Transverse colon (tissue), 4 donors: ENCODE data around the gene MAFB. TPM values are rescaled to one million over a fixed set of nuclear protein-coding genes. Genes with fewer than 3 reads are reported as not detected.

Experiments used
- DNase-seq: peaks from one replicate; pipeline ENCODE4 v3.0.0-alpha.2; 2019
- H3K27ac ChIP-seq, 4 donors: fragments of 200-600 bp; sonication (generic); 2 replicates each; pipeline ENCODE4 v1.5.1; 2016 to 2018; ENCODE audit warnings: inconsistent platforms in 4 of 4
- H3K27me3 ChIP-seq: fragments of 200-600 bp; sonication (generic); 2 replicates; pipeline ENCODE4 v1.5.1; 2017; ENCODE audit warnings: inconsistent platforms
- H3K36me3 ChIP-seq, 4 donors: fragments of 200-600 bp; sonication (generic); 2 replicates each; pipeline ENCODE4 v1.5.1; 2017 to 2019; ENCODE audit warnings: inconsistent platforms in 4 of 4
- H3K4me1 ChIP-seq, 4 donors: fragments of 200-600 bp; sonication (generic); 2 replicates each; pipeline ENCODE4 v1.5.1; 2017 to 2020; ENCODE audit warnings: inconsistent platforms in 4 of 4
- H3K4me3 ChIP-seq, 4 donors: fragments of 200-600 bp; sonication (generic); 1 replicate in 1 of 4; 2 replicates in 3 of 4; pipeline versions ENCODE4 v1.5.1 to v1.6.1; 2017 to 2019; ENCODE audit warnings: inconsistent platforms in 4 of 4
- H3K9me3 ChIP-seq, 2 donors: fragments of 200-600 bp; sonication (generic); 2 replicates each; pipeline ENCODE4 v1.5.1; 2017 to 2019; ENCODE audit warnings: inconsistent platforms in 2 of 2
- CTCF ChIP-seq, 5 experiments: fragments of 200-600 bp in 3 of 5; fragments of 450-650 bp in 2 of 5; sonication (generic) in 3 of 5; IDR thresholded peaks; 1 replicate in 2 of 5; 2 replicates in 3 of 5; pipeline ENCODE4 v1.5.1; 2016 to 2017; ENCODE audit warnings: antibody characterized with exemption in 5 of 5, inconsistent platforms in 3 of 5, mild to moderate bottlenecking in 2 of 5, moderate library complexity in 1 of 5
- EP300 ChIP-seq: sonication (generic); formaldehyde crosslinking; IDR thresholded peaks from one replicate; pipeline ENCODE4 v1.6.1; 2017; ENCODE audit warnings: antibody characterized with exemption, low read depth
- POLR2A ChIP-seq: fragments of 450-650 bp; IDR thresholded peaks from one replicate; pipeline ENCODE4 v1.6.1; 2016; ENCODE audit warnings: antibody characterized with exemption, mild to moderate bottlenecking, moderate library complexity
- POLR2AphosphoS5 ChIP-seq, 3 donors: sonication (generic); formaldehyde crosslinking; IDR thresholded peaks; one replicate each; pipeline ENCODE4 v1.6.1; 2016; ENCODE audit warnings: antibody characterized with exemption in 3 of 3
- WGBS, 2 donors: methylation state at CpG; one replicate each; pipeline ENCODE4 v1.1.5; 2018; ENCODE audit warnings: low coverage in 1 of 2; 5-methylcytosine and 5-hydroxymethylcytosine counted together
- in situ Hi-C, 4 donors: fragments of 200-750 bp; cut with MboI; loops; one replicate each; pipeline versions ENCODE4 v1.15.0 to v1.15.1; 2017; ENCODE audit warnings: low sequenced_read_pairs in 3 of 4, low pct_ligation_motif_present in 1 of 4, low pct_unique_long_range_greater_than_20kb in 1 of 4
- intact Hi-C: fragments of 100-400 bp; cut with DNase I; formaldehyde crosslinking; loops from one replicate; pipeline ENCODE4 v1.15.1; 2023; ENCODE audit warnings: low total_unique reads
- total RNA-seq, 4 donors: library from RNA; depleted of rRNA; stranded (reverse); fragments of >200 nt; gene quantifications; one replicate each; pipeline ENCODE4 v1.1.0, GENCODE V29; 2016

MAFB gene
- total RNA-seq, 4 donors from 2014 or later: 12.2 to 74.4 (median 22.7) TPM

- in situ Hi-C loops: no loop called here
- Histone ChIP-seq H3K36me3 (no peaks in the 10 kb centered on the region), H3K27me3 (no peaks in the 10 kb centered on the region), H3K27ac (no peak overlapping the region), H3K4me3 (no peak overlapping the region), H3K9me3 (no peaks in the 10 kb centered on the region), H3K4me1 (no peaks in the 10 kb centered on the region)
- intact Hi-C loops: no loop called here
- DNase-seq: no peak
- no peak for TF ChIP-seq EP300
- 84% methylated on average over 2 of the region's 2 CpGs; no CpG with 5 or more reads in 1 of the 2 donors for WGBS, 2 donors
Measured at GRCh38 chr20:40638414-40638813, 50.6 kb downstream of the MAFB start.

- H3K4me3 ChIP-seq: no peak overlapping the region
- TF ChIP-seq EP300 (no peak), CTCF (IDR thresholded peaks at IDR 0.05) (no peak), POLR2AphosphoS5 (IDR thresholded peaks at IDR 0.05) (no peak), POLR2A (no peak)
- no peaks in the 10 kb centered on the region for H3K27me3 ChIP-seq
- intact Hi-C loops (no loop called here), in situ Hi-C loops (no loop called here)
- H3K4me1 ChIP-seq: no peaks in the 10 kb centered on the region
- 70 to 93% methylated on average over 2 to 3 of the region's 3 CpGs for WGBS, 2 donors
- H3K27ac ChIP-seq: no peak overlapping the region
- H3K36me3 ChIP-seq: no peaks in the 10 kb centered on the region
- no peaks in the 10 kb centered on the region for H3K9me3 ChIP-seq
- no peak for DNase-seq
Measured at GRCh38 chr20:40637176-40637575, 51.9 kb downstream of the MAFB start.

- no peaks in the 10 kb centered on the region for H3K4me1 ChIP-seq
- H3K27ac ChIP-seq: no peak overlapping the region
- TF ChIP-seq EP300: no peak
- TF ChIP-seq POLR2AphosphoS5 (IDR thresholded peaks at IDR 0.05): no peak
- TF ChIP-seq POLR2A: no peak
- 97% methylated on average over 2 of the region's 2 CpGs; no CpG with 5 or more reads in 1 of the 2 donors for WGBS, 2 donors
- H3K36me3 ChIP-seq: no peaks in the 10 kb centered on the region
- no peaks in the 10 kb centered on the region for H3K9me3 ChIP-seq
- H3K4me3 ChIP-seq: no peak overlapping the region
- in situ Hi-C loops: no loop called here
- DNase-seq: no peak
- H3K27me3 ChIP-seq: no peaks in the 10 kb centered on the region
- intact Hi-C loops: no loop called here
Measured at GRCh38 chr20:40636486-40636885, 52.5 kb downstream of the MAFB start.

- H3K4me3 ChIP-seq: no peak overlapping the region
- no peak for DNase-seq
- no peak overlapping the region for H3K27ac ChIP-seq
- in situ Hi-C loops (no loop called here), intact Hi-C loops (no loop called here)
- no peak for TF ChIP-seq POLR2A
- TF ChIP-seq EP300: no peak
- TF ChIP-seq CTCF (IDR thresholded peaks at IDR 0.05): no peak
- TF ChIP-seq POLR2AphosphoS5 (IDR thresholded peaks at IDR 0.05): no peak
- no peaks in the 10 kb centered on the region for H3K27me3 ChIP-seq
- H3K9me3 ChIP-seq: no peaks in the 10 kb centered on the region
- H3K36me3 ChIP-seq: no peaks in the 10 kb centered on the region
- H3K4me1 ChIP-seq: no peaks in the 10 kb centered on the region
Measured at GRCh38 chr20:40635971-40636370, 53.1 kb downstream of the MAFB start.
